Astrocyte (in vitro differentiated cells and primary cell): ENCODE measurements around the gene CREM. TPM values are rescaled to one million over a fixed set of nuclear protein-coding genes. Genes with fewer than 3 reads are reported as not detected.

Experiments
- DNase-seq: peaks from one replicate; pipeline ENCODE4 v3.0.0-alpha.2; 2010; ENCODE audit warnings: low read depth
- FAIRE-seq: peaks from 2 replicates; lab custom pipeline; 2011; peaks lifted over from hg19 to GRCh38; lab: Jason Lieb, UNC
- H2AFZ ChIP-seq: 2 replicates; pipeline ENCODE4 v1.6.0; 2012; ENCODE audit warnings: low read depth, low read length, inconsistent platforms
- H3K27ac ChIP-seq: 2 replicates; pipeline ENCODE4 v1.5.1; 2011; ENCODE audit warnings: low read depth, low read length, inconsistent platforms
- H3K27me3 ChIP-seq: 2 replicates; pipeline ENCODE4 v1.6.0; 2011; ENCODE audit warnings: low read length, inconsistent platforms; ENCODE audit not compliant: insufficient read depth
- H3K36me3 ChIP-seq: 2 replicates; pipeline ENCODE4 v1.5.1; 2011; ENCODE audit warnings: low read length, inconsistent platforms; ENCODE audit not compliant: insufficient read depth
- H3K4me1 ChIP-seq: 2 replicates; pipeline ENCODE4 v1.5.1; 2011; ENCODE audit warnings: low read length, inconsistent platforms; ENCODE audit not compliant: insufficient read depth
- H3K4me2 ChIP-seq: 2 replicates; pipeline ENCODE4 v1.6.0; 2012; ENCODE audit warnings: low read length, inconsistent platforms
- H3K4me3 ChIP-seq: 2 replicates; pipeline ENCODE4 v1.5.1; 2011; ENCODE audit warnings: low read depth, mild to moderate bottlenecking, low read length, inconsistent platforms; ENCODE audit not compliant: insufficient read depth
- H3K79me2 ChIP-seq: 2 replicates; pipeline ENCODE4 v1.6.0; 2012; ENCODE audit warnings: mild to moderate bottlenecking, low read length, inconsistent platforms; ENCODE audit not compliant: insufficient read depth
- H3K9ac ChIP-seq: 2 replicates; pipeline ENCODE4 v1.6.0; 2012; ENCODE audit warnings: mild to moderate bottlenecking, low read length, inconsistent platforms
- H3K9me3 ChIP-seq: 2 replicates; pipeline ENCODE4 v1.5.1; 2012; ENCODE audit warnings: low read depth, mild to moderate bottlenecking, low read length, inconsistent platforms; ENCODE audit not compliant: insufficient read depth
- H4K20me1 ChIP-seq: 2 replicates; pipeline ENCODE4 v1.6.0; 2012; ENCODE audit warnings: low read length, inconsistent platforms; ENCODE audit not compliant: insufficient read depth
- H3K27ac Mint-ChIP-seq: one replicate; pipeline ENCODE4 v1.8.0; 2021; ENCODE audit warnings: mild to moderate bottlenecking, mixed read lengths; ENCODE audit not compliant: unreplicated experiment
- H3K27me3 Mint-ChIP-seq: one replicate; pipeline ENCODE4 v1.8.0; 2021; ENCODE audit warnings: low read depth, mixed read lengths; ENCODE audit not compliant: unreplicated experiment
- H3K36me3 Mint-ChIP-seq: one replicate; pipeline ENCODE4 v1.8.0; 2021; ENCODE audit warnings: low read depth, mixed read lengths; ENCODE audit not compliant: unreplicated experiment
- H3K4me1 Mint-ChIP-seq: one replicate; pipeline ENCODE4 v1.8.0; 2021; ENCODE audit warnings: low read depth, mixed read lengths; ENCODE audit not compliant: unreplicated experiment
- H3K4me3 Mint-ChIP-seq: one replicate; pipeline ENCODE4 v1.8.0; 2021; ENCODE audit warnings: mild to moderate bottlenecking, moderate library complexity, mixed read lengths; ENCODE audit not compliant: unreplicated experiment
- H3K9me3 Mint-ChIP-seq: one replicate; pipeline ENCODE4 v1.8.0; 2021; ENCODE audit warnings: mild to moderate bottlenecking, mixed read lengths; ENCODE audit not compliant: unreplicated experiment
- EZH2 ChIP-seq: IDR thresholded peaks from 2 replicates; pipeline ENCODE4 v1.6.1; 2012; ENCODE audit warnings: mild to moderate bottlenecking, low read length, inconsistent platforms; ENCODE audit not compliant: insufficient read depth
- total RNA-seq: library from RNA; stranded (reverse); gene quantifications from 2 replicates; pipeline ENCODE4 v1.2.1, GENCODE V29; 2021
- TF ChIP-seq, protein P1 (sequence below): IDR thresholded peaks from 2 replicates; pipeline ENCODE4 v1.5.1; 2011; ENCODE audit warnings: low read depth, mild to moderate bottlenecking, inconsistent platforms, low read length, moderate library complexity; ENCODE audit not compliant: insufficient read depth

The CREM gene
- total RNA-seq, 1 donor from 2014 or later: 38.3 TPM

- FAIRE-seq: no peak
- Mint-ChIP-seq H3K4me1 (no peaks in the 10 kb centered on the region), H3K9me3 (no peaks in the 10 kb centered on the region), H3K4me3 (no peak overlapping the region), H3K27ac (no peak overlapping the region), H3K27me3 (no peaks in the 10 kb centered on the region), H3K36me3 (no peaks in the 10 kb centered on the region)
- H3K4me1 ChIP-seq: no peaks in the 10 kb centered on the region
- no peak overlapping the region for H3K4me3 ChIP-seq
- H4K20me1 ChIP-seq: no peaks in the 10 kb centered on the region
- no peak overlapping the region for H3K27ac ChIP-seq
- H3K4me2 ChIP-seq: no peak overlapping the region
- DNase-seq: no peak
- no peak for TF ChIP-seq EZH2
- TF ChIP-seq, protein P1, sequence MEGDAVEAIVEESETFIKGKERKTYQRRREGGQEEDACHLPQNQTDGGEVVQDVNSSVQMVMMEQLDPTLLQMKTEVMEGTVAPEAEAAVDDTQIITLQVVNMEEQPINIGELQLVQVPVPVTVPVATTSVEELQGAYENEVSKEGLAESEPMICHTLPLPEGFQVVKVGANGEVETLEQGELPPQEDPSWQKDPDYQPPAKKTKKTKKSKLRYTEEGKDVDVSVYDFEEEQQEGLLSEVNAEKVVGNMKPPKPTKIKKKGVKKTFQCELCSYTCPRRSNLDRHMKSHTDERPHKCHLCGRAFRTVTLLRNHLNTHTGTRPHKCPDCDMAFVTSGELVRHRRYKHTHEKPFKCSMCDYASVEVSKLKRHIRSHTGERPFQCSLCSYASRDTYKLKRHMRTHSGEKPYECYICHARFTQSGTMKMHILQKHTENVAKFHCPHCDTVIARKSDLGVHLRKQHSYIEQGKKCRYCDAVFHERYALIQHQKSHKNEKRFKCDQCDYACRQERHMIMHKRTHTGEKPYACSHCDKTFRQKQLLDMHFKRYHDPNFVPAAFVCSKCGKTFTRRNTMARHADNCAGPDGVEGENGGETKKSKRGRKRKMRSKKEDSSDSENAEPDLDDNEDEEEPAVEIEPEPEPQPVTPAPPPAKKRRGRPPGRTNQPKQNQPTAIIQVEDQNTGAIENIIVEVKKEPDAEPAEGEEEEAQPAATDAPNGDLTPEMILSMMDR: peak; percentile 56
- H3K36me3 ChIP-seq: no peaks in the 10 kb centered on the region
- H2AFZ ChIP-seq: peak overlapping the region; percentile 45
- no peaks in the 10 kb centered on the region for H3K27me3 ChIP-seq
- H3K79me2 ChIP-seq: no peaks in the 10 kb centered on the region
- no peaks in the 10 kb centered on the region for H3K9me3 ChIP-seq
- no peak overlapping the region for H3K9ac ChIP-seq
Measured at GRCh38 chr10:35236739-35237138, 110.1 kb downstream of the CREM start.

DNA sequence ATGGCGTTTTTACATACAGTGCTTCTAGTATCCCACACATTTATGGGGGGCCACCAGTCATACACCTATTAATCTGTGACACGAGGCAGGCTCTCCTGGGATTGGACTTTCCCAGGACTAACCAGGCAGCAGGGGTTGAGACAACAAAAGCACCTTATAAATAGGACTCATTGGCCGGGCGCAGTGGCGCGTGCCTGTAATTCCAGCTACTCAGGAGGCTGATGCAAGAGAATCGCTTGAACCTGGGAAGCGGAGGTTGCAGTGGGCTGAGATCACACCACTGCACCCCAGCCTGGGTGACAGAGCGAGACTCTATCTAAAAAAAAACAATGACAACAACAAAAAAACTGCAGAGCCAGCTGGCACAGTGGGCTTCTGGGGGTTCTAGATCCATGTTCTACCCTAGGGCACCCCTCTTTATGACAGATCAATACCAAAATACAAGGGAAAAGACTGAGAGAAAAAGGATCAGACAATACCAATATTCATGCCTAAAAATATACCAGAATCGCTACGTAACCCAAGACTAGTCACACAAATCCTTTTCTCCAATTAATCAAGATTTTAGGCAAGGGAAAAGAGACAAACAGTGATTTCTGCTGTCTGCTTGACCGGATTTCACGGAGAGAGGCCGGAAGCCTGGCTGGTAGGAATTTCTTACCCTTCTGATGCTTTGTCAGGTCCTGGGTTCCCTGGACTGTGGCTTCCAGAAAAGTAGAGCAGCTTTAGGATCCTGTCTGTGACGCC lies 111.3 kb downstream of the CREM start:
- Histone ChIP-seq H3K4me2 (no peak overlapping the region), H3K27me3 (no peaks in the 10 kb centered on the region), H3K79me2 (no peaks in the 10 kb centered on the region), H3K4me3 (no peak overlapping the region), H4K20me1 (no peaks in the 10 kb centered on the region), H2AFZ (no peak overlapping the region), H3K36me3 (no peaks in the 10 kb centered on the region), H3K9me3 (no peaks in the 10 kb centered on the region), H3K27ac (no peak overlapping the region), H3K9ac (no peak overlapping the region), H3K4me1 (no peaks in the 10 kb centered on the region)
- H3K27ac Mint-ChIP-seq: no peak overlapping the region
- no peaks in the 10 kb centered on the region for H3K4me1 Mint-ChIP-seq
- no peaks in the 10 kb centered on the region for H3K27me3 Mint-ChIP-seq
- no peaks in the 10 kb centered on the region for H3K9me3 Mint-ChIP-seq
- no peak for DNase-seq
- H3K36me3 Mint-ChIP-seq: no peaks in the 10 kb centered on the region
- TF ChIP-seq EZH2: no peak
- TF ChIP-seq, protein P1: no peak
- no peak overlapping the region for H3K4me3 Mint-ChIP-seq
- FAIRE-seq: no peak

- Histone ChIP-seq H3K79me2 (no peaks in the 10 kb centered on the region), H3K36me3 (no peaks in the 10 kb centered on the region), H3K9me3 (no peaks in the 10 kb centered on the region), H3K27ac (no peak overlapping the region), H4K20me1 (no peaks in the 10 kb centered on the region), H3K4me1 (no peaks in the 10 kb centered on the region), H2AFZ (no peak overlapping the region), H3K9ac (no peak overlapping the region), H3K4me3 (no peak overlapping the region), H3K4me2 (no peak overlapping the region), H3K27me3 (no peaks in the 10 kb centered on the region)
- Mint-ChIP-seq H3K9me3 (no peaks in the 10 kb centered on the region), H3K27ac (no peak overlapping the region), H3K36me3 (no peaks in the 10 kb centered on the region), H3K27me3 (no peaks in the 10 kb centered on the region), H3K4me1 (no peaks in the 10 kb centered on the region), H3K4me3 (no peak overlapping the region)
- DNase-seq (no peak), FAIRE-seq (no peak)
- TF ChIP-seq EZH2: no peak
- TF ChIP-seq, protein P1: no peak
Measured at GRCh38 chr10:35244549-35244948, 117.9 kb downstream of the CREM start.
